PFSK-1 (cell line): ENCODE data around the gene C19orf12.

Experiments used
- FOXP2 ChIP-seq: optimal IDR thresholded peaks from 2 replicates; pipeline ENCODE3; 2011; ENCODE audit warnings: borderline replicate concordance, control low read depth, inconsistent platforms; ENCODE audit not compliant: insufficient read depth; ENCODE audit errors: extremely low read length, extremely low read depth
- POLR2AphosphoS5 ChIP-seq: IDR thresholded peaks from 2 replicates; pipeline ENCODE4 v1.6.1; 2012; ENCODE audit warnings: low read depth, mild to moderate bottlenecking, control low read depth, low read length, moderate library complexity
- REST ChIP-seq, 2 experiments: IDR thresholded peaks; 2 replicates each; pipeline versions ENCODE4 v1.6.1 to v1.8.0; 2011 to 2012; ENCODE audit warnings: low read depth in 2 of 2, low read length in 2 of 2, control low read depth in 1 of 2, inconsistent platforms in 1 of 2, mild to moderate bottlenecking in 1 of 2, moderate library complexity in 1 of 2; ENCODE audit not compliant: insufficient read depth in 1 of 2
- SIN3A ChIP-seq: IDR thresholded peaks from 2 replicates; pipeline ENCODE4 v1.6.1; 2012; ENCODE audit warnings: mild to moderate bottlenecking, low read length, moderate library complexity, borderline replicate concordance; ENCODE audit not compliant: insufficient read depth
- TAF1 ChIP-seq: IDR thresholded peaks from 2 replicates; pipeline ENCODE4 v1.6.1; 2012; ENCODE audit warnings: low read length, control low read depth, borderline replicate concordance; ENCODE audit not compliant: insufficient read depth

C19orf12 gene

GRCh38 chr19:29705706-29706105 is 9.4 kb downstream of the C19orf12 start:
- no peak for TF ChIP-seq TAF1
- TF ChIP-seq POLR2AphosphoS5, result no peak
- TF ChIP-seq REST (IDR thresholded peaks at IDR 0.05; ENCODE audit: insufficient read depth in 1 of 2, low read depth in 2 of 2, low read length in 2 of 2), result no peak
- TF ChIP-seq FOXP2, result no peak
- TF ChIP-seq SIN3A, result no peak

- TF ChIP-seq SIN3A, result no peak
- no peak for TF ChIP-seq FOXP2
- no peak for TF ChIP-seq POLR2AphosphoS5
- no peak for TF ChIP-seq TAF1
- no peak for TF ChIP-seq REST (IDR thresholded peaks at IDR 0.05; ENCODE audit: insufficient read depth in 1 of 2, low read depth in 2 of 2, low read length in 2 of 2)
Observed at GRCh38 chr19:29704562-29705558, 10.2 kb downstream of the C19orf12 start.

- no peak for TF ChIP-seq REST (IDR thresholded peaks at IDR 0.05; ENCODE audit: insufficient read depth in 1 of 2, low read depth in 2 of 2, low read length in 2 of 2)
- no peak for TF ChIP-seq POLR2AphosphoS5
- no peak for TF ChIP-seq SIN3A
- no peak for TF ChIP-seq FOXP2
- no peak for TF ChIP-seq TAF1
Observed at GRCh38 chr19:29702963-29703320, 12.1 kb downstream of the C19orf12 start.

- TF ChIP-seq SIN3A, result no peak
- TF ChIP-seq REST (IDR thresholded peaks at IDR 0.05; ENCODE audit: insufficient read depth in 1 of 2, low read depth in 2 of 2, low read length in 2 of 2), result no peak
- no peak for TF ChIP-seq FOXP2
- no peak for TF ChIP-seq POLR2AphosphoS5
- TF ChIP-seq TAF1, result no peak
Observed at GRCh38 chr19:29702161-29702962, 12.7 kb downstream of the C19orf12 start.
